Liver (tissue), 9 donors: Measurements from ENCODE around the gene CLIP4. TPM values are rescaled to one million over a fixed set of nuclear protein-coding genes. Genes with fewer than 3 reads are reported as not detected.

Experiments
- DNase-seq: peaks from one replicate; pipeline ENCODE4 v3.0.0-alpha.2; 2017; ENCODE audit warnings: low spot score
- H3K27ac ChIP-seq, 2 donors: one replicate each; pipeline ENCODE4 v1.7.0; 2013; ENCODE audit warnings: inconsistent platforms in 2 of 2, low read length in 2 of 2, control low read depth in 1 of 2, low read depth in 1 of 2, mild to moderate bottlenecking in 1 of 2
- H3K27me3 ChIP-seq, 4 donors: one replicate each; pipeline versions ENCODE4 v1.6.1 to v1.7.0; 2013; ENCODE audit warnings: low read length in 3 of 4, inconsistent platforms in 1 of 4, mild to moderate bottlenecking in 1 of 4, moderate library complexity in 1 of 4; ENCODE audit not compliant: control insufficient read depth in 4 of 4, insufficient read depth in 4 of 4
- H3K36me3 ChIP-seq, 4 donors: one replicate each; pipeline versions ENCODE4 v1.6.1 to v1.7.0; 2013; ENCODE audit warnings: low read length in 3 of 4, mild to moderate bottlenecking in 3 of 4, low read depth in 1 of 4, moderate library complexity in 1 of 4; ENCODE audit not compliant: control insufficient read depth in 4 of 4, insufficient read depth in 3 of 4
- H3K4me1 ChIP-seq, 4 donors: one replicate each; pipeline versions ENCODE4 v1.6.1 to v1.7.0; 2013; ENCODE audit warnings: low read length in 3 of 4, mild to moderate bottlenecking in 3 of 4, moderate library complexity in 1 of 4; ENCODE audit not compliant: control insufficient read depth in 4 of 4, insufficient read depth in 4 of 4
- H3K4me3 ChIP-seq, 3 donors: one replicate each; pipeline versions ENCODE4 v1.6.1 to v1.7.0; 2013; ENCODE audit warnings: low read length in 3 of 3, control low read depth in 1 of 3, low read depth in 1 of 3, mild to moderate bottlenecking in 1 of 3
- H3K9ac ChIP-seq, 2 donors: one replicate each; pipeline ENCODE4 v1.7.0; 2013; ENCODE audit warnings: low read length in 2 of 2, mild to moderate bottlenecking in 2 of 2, moderate library complexity in 2 of 2, control low read depth in 1 of 2, low read depth in 1 of 2
- H3K9me3 ChIP-seq, 4 donors: one replicate each; pipeline versions ENCODE4 v1.6.1 to v1.7.0; 2013; ENCODE audit warnings: low read length in 3 of 4; ENCODE audit not compliant: control insufficient read depth in 4 of 4
- ATF3 ChIP-seq: IDR thresholded peaks from 2 replicates; pipeline ENCODE4 v1.6.1; 2016; ENCODE audit warnings: antibody characterized with exemption
- CTCF ChIP-seq: fragments of 150-350 bp; IDR thresholded peaks from 2 replicates; pipeline ENCODE4 v1.5.1; 2017; ENCODE audit warnings: improper control_type of control experiment, low read depth, low read length; ENCODE audit not compliant: missing input control
- EGR1 ChIP-seq, 2 donors: IDR thresholded peaks; 2 replicates each; pipeline ENCODE4 v1.6.1; 2016 to 2018; ENCODE audit warnings: antibody characterized with exemption in 2 of 2, low read depth in 2 of 2
- FOXA1 ChIP-seq: IDR thresholded peaks from 2 replicates; pipeline ENCODE4 v1.6.1; 2016; ENCODE audit warnings: antibody characterized with exemption
- FOXA2 ChIP-seq: IDR thresholded peaks from 2 replicates; pipeline ENCODE4 v1.6.1; 2016; ENCODE audit warnings: antibody characterized with exemption
- GABPA ChIP-seq, 2 donors: IDR thresholded peaks in 1 of 2; conservative IDR thresholded peaks in 1 of 2; 2 replicates each; pipeline ENCODE4 v1.6.1; 2016; ENCODE audit warnings: antibody characterized with exemption in 2 of 2, mild to moderate bottlenecking in 1 of 2, moderate library complexity in 1 of 2
- HNF4A ChIP-seq, 2 donors: conservative IDR thresholded peaks; 2 replicates each; pipeline ENCODE4 v1.6.1; 2016; ENCODE audit warnings: antibody characterized with exemption in 2 of 2, mild to moderate bottlenecking in 2 of 2
- HNF4G ChIP-seq: IDR thresholded peaks from 2 replicates; pipeline ENCODE4 v1.6.1; 2016; ENCODE audit warnings: antibody characterized with exemption
- JUND ChIP-seq, 2 donors: IDR thresholded peaks; 2 replicates each; pipeline ENCODE4 v1.6.1; 2016; ENCODE audit warnings: antibody characterized with exemption in 2 of 2
- MAX ChIP-seq: IDR thresholded peaks from 2 replicates; pipeline ENCODE4 v1.6.1; 2016; ENCODE audit warnings: antibody characterized with exemption
- RAD21 ChIP-seq, 2 donors: IDR thresholded peaks; 2 replicates each; pipeline ENCODE4 v1.6.1; 2016; ENCODE audit warnings: antibody characterized with exemption in 2 of 2, mild to moderate bottlenecking in 2 of 2
- REST ChIP-seq: IDR thresholded peaks from 2 replicates; pipeline ENCODE4 v1.6.1; 2016; ENCODE audit warnings: antibody characterized with exemption, mild to moderate bottlenecking
- RXRA ChIP-seq, 2 donors: IDR thresholded peaks; 2 replicates each; pipeline ENCODE4 v1.6.1; 2017 to 2018; ENCODE audit warnings: antibody characterized with exemption in 2 of 2, mild to moderate bottlenecking in 1 of 2
- SP1 ChIP-seq: IDR thresholded peaks from 2 replicates; pipeline ENCODE4 v1.6.1; 2018; ENCODE audit warnings: antibody characterized with exemption, mild to moderate bottlenecking
- TAF1 ChIP-seq: conservative IDR thresholded peaks from 2 replicates; pipeline ENCODE4 v1.6.1; 2016; ENCODE audit warnings: antibody characterized with exemption, mild to moderate bottlenecking
- YY1 ChIP-seq: IDR thresholded peaks from 2 replicates; pipeline ENCODE4 v1.6.1; 2016; ENCODE audit warnings: antibody characterized with exemption, mild to moderate bottlenecking
- ZBTB33 ChIP-seq: IDR thresholded peaks from 2 replicates; pipeline ENCODE4 v1.6.1; 2016; ENCODE audit warnings: antibody characterized with exemption
- WGBS: extraction: QIAGEN DNeasy Blood & Tissue Kit; methylation state at CpG from one replicate; pipeline ENCODE4 v1.1.7; 2013; 5-methylcytosine and 5-hydroxymethylcytosine counted together
- polyA plus RNA-seq, 2 donors: library from polyadenylated mRNA; stranded (reverse) in 1 of 2; unstranded in 1 of 2; fragments of 200-250 nt in 1 of 2; fragments of >200 nt in 1 of 2; fragmentation: Nextera tagmentation in 1 of 2; extraction: Ambion mirVana in 1 of 2; gene quantifications; one replicate each; pipeline versions ENCODE4 v1.2.1 to v1.2.3, GENCODE V29; 2013 to 2015
- total RNA-seq, 2 donors: library from RNA; depleted of rRNA; stranded (reverse); fragments of >200 nt; gene quantifications; one replicate each; pipeline ENCODE4 v1.2.3, GENCODE V29; 2014
- donor health status: healthy.
- donor health status: healthy.
- donor health status: healthy.
- donor health status: healthy.
- donor health status: healthy.

The CLIP4 gene
- total and polyA plus RNA-seq, 4 donors = 1.3 to 6.7 (median 3.2) TPM

- no peak for DNase-seq
- Histone ChIP-seq H3K4me1 (no peaks in the 10 kb centered on the region), H3K9me3 (peaks cover 0 to 5% (median 0%) of the 10 kb centered on the region in 4 donors), H3K27me3 (no peaks in the 10 kb centered on the region), H3K4me3 (no peak overlapping the region), H3K27ac (no peak overlapping the region), H3K9ac (no peak overlapping the region), H3K36me3 (no peaks in the 10 kb centered on the region)
- WGBS = 96% methylated on average over 3 of the region's 3 CpGs
- TF ChIP-seq YY1 (no peak), ATF3 (no peak), TAF1 (no peak), GABPA (IDR thresholded peaks at IDR 0.05 in 1 of 2, conservative IDR thresholded peaks at IDR 0.05 in 1 of 2) (no peak), EGR1 (IDR thresholded peaks at IDR 0.05; ENCODE audit: low read depth in 2 of 2) (no peak), CTCF (no peak), FOXA2 (no peak), HNF4G (no peak), JUND (IDR thresholded peaks at IDR 0.05) (no peak), ZBTB33 (no peak), RXRA (IDR thresholded peaks at IDR 0.05) (no peak), HNF4A (conservative IDR thresholded peaks at IDR 0.05) (no peak), FOXA1 (no peak), SP1 (no peak)
Observed at GRCh38 chr2:29139152-29139551, 23.9 kb downstream of the CLIP4 start.

GRCh38 chr2:29139731-29140130 is 24.5 kb downstream of the CLIP4 start:
- Histone ChIP-seq H3K36me3 (no peaks in the 10 kb centered on the region), H3K9me3 (peaks cover 0 to 5% (median 0%) of the 10 kb centered on the region in 4 donors), H3K4me3 (no peak overlapping the region), H3K4me1 (no peaks in the 10 kb centered on the region), H3K27ac (no peak overlapping the region), H3K27me3 (no peaks in the 10 kb centered on the region), H3K9ac (no peak overlapping the region)
- WGBS = 52% methylated on average over 1 of the region's 1 CpG
- DNase-seq = no peak
- TF ChIP-seq RAD21 (IDR thresholded peaks at IDR 0.05) (no peak), FOXA1 (no peak), ZBTB33 (no peak), JUND (IDR thresholded peaks at IDR 0.05) (no peak), ATF3 (no peak), HNF4G (no peak), FOXA2 (no peak), CTCF (no peak), MAX (no peak), HNF4A (conservative IDR thresholded peaks at IDR 0.05) (no peak), RXRA (IDR thresholded peaks at IDR 0.05) (no peak), EGR1 (IDR thresholded peaks at IDR 0.05; ENCODE audit: low read depth in 2 of 2) (no peak), REST (no peak), SP1 (no peak)
